Epithelial cell of esophagus (primary cell): Measurements from ENCODE around the gene TMOD2.
A peak's percentile ranks its signal among the peaks of the same experiment; 100 is the strongest.

Experiments used
- DNase-seq: peaks from one replicate; pipeline ENCODE4 v3.0.0; 2010; ENCODE audit warnings: low read depth
- H3K4me3 ChIP-seq: 2 replicates; pipeline ENCODE4 v1.5.1; 2011; ENCODE audit warnings: mild to moderate bottlenecking, low read length, control low read depth
- TF ChIP-seq, protein P1 (sequence below): IDR thresholded peaks from 2 replicates; pipeline ENCODE4 v1.5.1; 2011; ENCODE audit warnings: low read depth, mild to moderate bottlenecking, low read length, control low read depth, inconsistent platforms; ENCODE audit not compliant: insufficient read depth; ENCODE audit errors: missing control alignments

Gene TMOD2

DNA sequence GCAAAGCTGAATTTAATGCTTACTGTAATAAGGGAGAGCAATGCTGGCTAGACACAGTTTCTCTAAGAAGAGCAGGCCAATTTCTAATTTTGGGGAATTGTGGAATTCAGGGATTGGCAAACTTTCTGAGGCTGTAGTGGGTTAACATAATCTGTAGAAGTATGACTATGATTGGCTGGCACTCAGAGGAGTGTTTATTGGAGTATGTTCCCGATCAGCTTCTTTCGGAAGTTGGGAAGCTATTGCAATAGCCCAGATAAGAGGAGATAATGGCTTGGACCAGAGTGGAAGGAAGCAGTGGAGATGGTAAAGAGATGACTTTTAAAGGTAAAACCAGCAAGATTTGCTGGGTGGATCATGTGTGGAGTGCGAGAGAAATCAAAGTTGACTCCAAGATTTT is 97.4 kb downstream of the TMOD2 start:
- no peak for DNase-seq
- TF ChIP-seq, protein P1, sequence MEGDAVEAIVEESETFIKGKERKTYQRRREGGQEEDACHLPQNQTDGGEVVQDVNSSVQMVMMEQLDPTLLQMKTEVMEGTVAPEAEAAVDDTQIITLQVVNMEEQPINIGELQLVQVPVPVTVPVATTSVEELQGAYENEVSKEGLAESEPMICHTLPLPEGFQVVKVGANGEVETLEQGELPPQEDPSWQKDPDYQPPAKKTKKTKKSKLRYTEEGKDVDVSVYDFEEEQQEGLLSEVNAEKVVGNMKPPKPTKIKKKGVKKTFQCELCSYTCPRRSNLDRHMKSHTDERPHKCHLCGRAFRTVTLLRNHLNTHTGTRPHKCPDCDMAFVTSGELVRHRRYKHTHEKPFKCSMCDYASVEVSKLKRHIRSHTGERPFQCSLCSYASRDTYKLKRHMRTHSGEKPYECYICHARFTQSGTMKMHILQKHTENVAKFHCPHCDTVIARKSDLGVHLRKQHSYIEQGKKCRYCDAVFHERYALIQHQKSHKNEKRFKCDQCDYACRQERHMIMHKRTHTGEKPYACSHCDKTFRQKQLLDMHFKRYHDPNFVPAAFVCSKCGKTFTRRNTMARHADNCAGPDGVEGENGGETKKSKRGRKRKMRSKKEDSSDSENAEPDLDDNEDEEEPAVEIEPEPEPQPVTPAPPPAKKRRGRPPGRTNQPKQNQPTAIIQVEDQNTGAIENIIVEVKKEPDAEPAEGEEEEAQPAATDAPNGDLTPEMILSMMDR: no peak
- H3K4me3 ChIP-seq: no peak overlapping the region

DNA sequence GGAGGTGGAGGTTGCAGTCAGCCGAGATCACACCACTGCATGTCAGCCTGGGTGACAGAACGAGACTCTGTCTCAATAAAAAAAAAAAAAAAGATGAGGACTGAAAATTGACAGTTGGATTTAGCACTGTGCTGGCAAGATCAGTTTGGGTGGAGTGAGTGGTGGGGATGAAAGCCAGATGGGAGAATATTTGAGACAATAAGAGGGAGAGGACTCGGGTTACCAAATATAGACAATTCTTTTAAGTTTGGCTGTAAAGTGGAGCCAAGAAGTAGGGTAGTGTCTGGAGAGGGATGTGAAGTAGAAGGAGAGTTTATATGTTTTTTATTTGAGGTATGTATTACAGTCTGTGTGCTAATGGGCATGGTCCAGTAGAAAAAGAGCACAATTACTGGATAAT is 98.5 kb downstream of the TMOD2 start:
- DNase-seq: no peak
- H3K4me3 ChIP-seq: no peak overlapping the region
- TF ChIP-seq, protein P1: no peak

DNA sequence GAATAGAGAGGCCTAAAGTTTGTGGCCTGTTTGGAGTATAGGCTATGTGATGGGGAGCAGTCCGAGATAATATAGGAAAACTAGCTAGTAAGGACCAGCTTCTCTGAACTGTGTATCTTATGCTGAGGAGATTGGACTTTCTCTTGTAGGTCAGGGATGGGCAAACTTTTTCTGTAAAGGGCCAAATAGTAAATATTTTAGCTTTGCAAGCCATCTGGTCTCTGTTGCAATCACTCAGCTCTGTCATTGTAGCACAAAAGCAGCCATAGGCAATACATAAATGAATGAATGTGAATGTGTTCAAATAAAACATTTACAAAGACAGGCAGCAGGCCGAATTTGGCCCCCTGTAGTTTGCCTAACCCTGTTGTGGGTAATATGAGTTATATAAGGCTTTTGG is 102.6 kb downstream of the TMOD2 start:
- DNase-seq: no peak
- H3K4me3 ChIP-seq: no peak overlapping the region
- TF ChIP-seq, protein P1: no peak

DNA sequence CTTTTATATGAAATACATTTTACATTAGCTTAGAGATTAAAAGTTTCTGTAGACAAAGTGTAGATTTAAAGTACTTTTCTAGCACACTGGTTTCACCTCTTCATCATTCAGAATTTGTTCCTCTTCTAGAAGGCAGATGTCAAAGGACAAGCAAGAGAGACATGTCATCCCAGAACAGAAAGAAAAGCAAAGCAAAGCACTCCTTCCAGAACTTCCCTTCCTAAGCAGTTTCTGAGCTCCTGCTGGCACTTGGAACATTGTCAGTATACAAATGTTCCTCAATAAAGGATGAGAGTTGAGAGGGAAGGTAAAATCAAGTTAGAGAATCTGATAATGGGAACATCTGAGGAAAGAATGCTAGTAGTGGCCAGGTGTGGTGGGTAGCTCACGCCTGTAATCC is 104.2 kb downstream of the TMOD2 start:
- no peak overlapping the region for H3K4me3 ChIP-seq
- TF ChIP-seq, protein P1: no peak
- no peak for DNase-seq

DNA sequence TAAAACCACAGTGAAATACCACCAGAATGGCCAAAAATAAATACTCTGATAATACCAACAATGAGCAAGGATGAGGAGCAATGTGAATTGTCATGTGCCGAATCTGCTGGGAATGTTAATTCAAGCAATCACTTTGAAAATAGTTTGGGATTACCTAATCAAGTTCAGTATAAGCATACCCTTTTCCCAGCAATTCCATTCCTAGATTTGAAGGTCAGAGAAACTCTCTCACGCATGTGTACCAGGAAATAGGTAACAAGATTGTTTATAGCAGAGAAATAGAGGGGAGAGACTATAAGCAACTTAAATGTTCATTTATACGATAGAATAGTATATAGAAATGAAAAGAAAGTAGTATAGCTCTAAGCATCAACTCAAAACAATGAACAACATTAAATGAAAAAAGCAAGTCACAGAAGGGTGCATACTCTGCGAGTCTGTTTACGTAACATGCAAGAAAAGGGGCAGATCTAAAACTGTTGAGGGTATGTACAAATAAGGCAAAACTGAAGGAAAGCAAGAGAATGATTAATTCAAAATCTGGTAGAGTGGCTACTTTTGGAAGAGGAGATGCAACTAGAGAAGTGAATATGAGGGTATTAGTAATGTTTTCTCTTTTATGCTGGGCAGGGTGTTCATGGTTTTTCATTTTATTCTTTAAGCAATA is 105.5 kb downstream of the TMOD2 start:
- no peak overlapping the region for H3K4me3 ChIP-seq
- no peak for DNase-seq
- TF ChIP-seq, protein P1: no peak

DNA sequence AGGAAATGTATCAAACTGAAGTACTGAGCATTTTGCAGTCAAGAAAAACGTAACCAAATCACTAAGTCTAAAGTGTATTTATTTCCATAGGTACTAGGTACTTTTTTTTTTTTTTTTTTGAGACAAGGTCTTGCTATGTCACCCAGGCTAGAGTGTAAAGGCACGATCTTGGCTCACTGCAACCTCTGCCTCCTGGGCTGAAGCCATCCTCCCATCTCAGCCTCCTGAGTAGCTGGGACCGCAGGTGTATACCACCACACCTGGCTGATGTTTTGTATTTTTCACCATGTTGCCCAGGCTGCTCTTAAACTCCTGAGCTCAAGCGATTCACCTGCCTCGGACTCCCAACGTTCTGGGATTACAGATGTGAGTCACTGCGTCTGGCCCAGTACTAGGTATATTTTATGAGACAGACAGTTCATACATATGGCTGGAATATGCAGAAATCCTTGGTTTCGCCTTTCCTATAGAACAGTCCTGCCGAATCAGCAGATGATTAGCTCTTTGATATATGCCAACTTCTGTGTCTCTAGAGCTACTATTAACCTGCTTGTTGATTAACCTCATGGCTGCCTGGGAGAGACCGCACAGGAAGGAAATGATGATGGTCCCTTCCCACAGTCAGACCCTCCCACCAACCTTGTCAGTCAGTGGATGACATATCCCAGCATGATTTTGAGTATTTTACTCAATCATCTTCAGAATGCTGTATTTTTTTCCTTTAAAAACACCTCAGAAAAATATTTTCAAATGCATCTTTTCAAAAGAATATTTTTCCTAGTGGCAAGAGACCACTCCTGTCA is 110.4 kb downstream of the TMOD2 start:
- peak; percentile 73 for DNase-seq
- TF ChIP-seq, protein P1: no peak
- no peak overlapping the region for H3K4me3 ChIP-seq
